Raji (cell line): ENCODE measurements around the gene BRAT1.
A peak's percentile ranks its signal among the peaks of the same experiment; 100 is the strongest.

Experiments
- POLR2A ChIP-seq: IDR thresholded peaks from 2 replicates; pipeline ENCODE4 v1.6.1; 2011; ENCODE audit warnings: low read depth, low read length, control low read depth; ENCODE audit not compliant: insufficient read depth

Gene BRAT1

GRCh38 chr7:2523461-2523936, 31.8 kb downstream of the BRAT1 start:
- no peak for TF ChIP-seq POLR2A

GRCh38 chr7:2522780-2523433, 32.4 kb downstream of the BRAT1 start:
- no peak for TF ChIP-seq POLR2A

- no peak for TF ChIP-seq POLR2A
Measured at GRCh38 chr7:2521952-2522591, 33.3 kb downstream of the BRAT1 start.

GRCh38 chr7:2521341-2521745, 34.0 kb downstream of the BRAT1 start:
- no peak for TF ChIP-seq POLR2A

- no peak for TF ChIP-seq POLR2A
Measured at GRCh38 chr7:2520761-2521290, 34.5 kb downstream of the BRAT1 start.

GRCh38 chr7:2520131-2520760, 35.1 kb downstream of the BRAT1 start:
- TF ChIP-seq POLR2A = no peak

GRCh38 chr7:2519119-2519930, 36.0 kb downstream of the BRAT1 start, which contains the start of gene LFNG:
Gene LFNG, plus strand, starts transcription at chr7:2519774. Its CDS starts 88 bp downstream, at chr7:2519862.
- TF ChIP-seq POLR2A = peak; percentile 39; the same call in 1 of the 2 replicates

- TF ChIP-seq POLR2A = no peak
Measured at GRCh38 chr7:2518737-2519118, 36.6 kb downstream of the BRAT1 start.

GRCh38 chr7:2517678-2518507, 37.4 kb downstream of the BRAT1 start:
- TF ChIP-seq POLR2A = no peak

GRCh38 chr7:2517026-2517425, 38.3 kb downstream of the BRAT1 start:
- TF ChIP-seq POLR2A = no peak

- no peak for TF ChIP-seq POLR2A
Measured at GRCh38 chr7:2516194-2516555, 39.1 kb downstream of the BRAT1 start.

- no peak for TF ChIP-seq POLR2A
Measured at GRCh38 chr7:2515424-2516193, 39.7 kb downstream of the BRAT1 start.

GRCh38 chr7:2514473-2515423, 40.6 kb downstream of the BRAT1 start:
- TF ChIP-seq POLR2A = no peak

GRCh38 chr7:2513702-2514101, 41.6 kb downstream of the BRAT1 start:
- no peak for TF ChIP-seq POLR2A
